SKM-1 treated with dmso at 0.1 percent for 144 hours (cell line): Measurements from ENCODE around the gene STX18.

Experiments used
- DNase-seq: peaks from one replicate; lab custom pipeline; 2025; ENCODE audit not compliant: unreplicated experiment; lab: John Stamatoyannopoulos, UW

Gene STX18

GRCh38 chr4:4386296-4386735, 155.5 kb downstream of the STX18 start:
- DNase-seq, result no peak

GRCh38 chr4:4385729-4386295, 156.0 kb downstream of the STX18 start:
- no peak for DNase-seq

GRCh38 chr4:4384837-4385236, 157.0 kb downstream of the STX18 start:
- no peak for DNase-seq

- no peak for DNase-seq
Measured at GRCh38 chr4:4383085-4383484, 158.8 kb downstream of the STX18 start.

- no peak for DNase-seq
Measured at GRCh38 chr4:4379540-4380087, 162.2 kb downstream of the STX18 start.

- no peak for DNase-seq
Measured at GRCh38 chr4:4377732-4378460, 164.0 kb downstream of the STX18 start.

- no peak for DNase-seq
Measured at GRCh38 chr4:4377191-4377590, 164.7 kb downstream of the STX18 start.

GRCh38 chr4:4376074-4376473, 165.8 kb downstream of the STX18 start:
- no peak for DNase-seq

GRCh38 chr4:4374388-4375098, 167.3 kb downstream of the STX18 start:
- no peak for DNase-seq
